Measurements from ENCODE around the gene PRG3. TPM values are rescaled to one million over a fixed set of nuclear protein-coding genes. Genes with fewer than 3 reads are reported as not detected.

Gene PRG3
- total RNA-seq = not detected in 2 replicates
- long read RNA-seq = 0 reads

- no peak within 1 kb of the TSS for H3K4me3 Mint-ChIP-seq
- no peak for DNase-seq (ENCODE audit: low read depth, low spot score)
- TF ChIP-seq CTCF (conservative IDR thresholded peaks at IDR 0.05) = no peak
- H3K27me3 Mint-ChIP-seq (ENCODE audit: low read depth) = peaks cover 64% of the 10 kb centered on the region
- no peaks in the 10 kb centered on the region for H3K4me1 Mint-ChIP-seq
- H3K36me3 Mint-ChIP-seq (ENCODE audit: low read depth) = no peaks in the 10 kb centered on the region
- no peak within 1 kb of the TSS for H3K27ac Mint-ChIP-seq (ENCODE audit: unreplicated experiment)
- H3K9me3 Mint-ChIP-seq = no peaks in the 10 kb centered on the region
Measured at GRCh38 chr11:57380975-57381374, at the start of gene PRG3. Gene PRG3, minus strand, starts transcription at chr11:57381150. Its CDS starts 442 bp downstream, at chr11:57380708.

- no peaks in the 10 kb centered on the region for H3K36me3 Mint-ChIP-seq (ENCODE audit: low read depth)
- no peak for DNase-seq (ENCODE audit: low read depth, low spot score)
- H3K4me3 Mint-ChIP-seq = no peak overlapping the region
- no peak for TF ChIP-seq CTCF (conservative IDR thresholded peaks at IDR 0.05)
- no peak overlapping the region for H3K27ac Mint-ChIP-seq (ENCODE audit: unreplicated experiment)
- H3K4me1 Mint-ChIP-seq = peaks cover 44% of the 10 kb centered on the region
- H3K9me3 Mint-ChIP-seq = no peaks in the 10 kb centered on the region
- peaks cover 17% of the 10 kb centered on the region for H3K27me3 Mint-ChIP-seq (ENCODE audit: low read depth)
Measured at GRCh38 chr11:57429946-57430345, 49.0 kb upstream of the PRG3 start.

GRCh38 chr11:57428643-57429042 lies 47.7 kb upstream of the PRG3 start:
- Mint-ChIP-seq H3K36me3 (ENCODE audit: low read depth) (peaks cover 2% of the 10 kb centered on the region), H3K4me3 (no peak overlapping the region), H3K9me3 (no peaks in the 10 kb centered on the region), H3K27me3 (ENCODE audit: low read depth) (peaks cover 16% of the 10 kb centered on the region), H3K27ac (ENCODE audit: unreplicated experiment) (no peak overlapping the region), H3K4me1 (peaks cover 55% of the 10 kb centered on the region)
- TF ChIP-seq CTCF (conservative IDR thresholded peaks at IDR 0.05) = no peak
- DNase-seq (ENCODE audit: low read depth, low spot score) = no peak

GRCh38 chr11:57427727-57428082 lies 46.8 kb upstream of the PRG3 start:
- H3K4me1 Mint-ChIP-seq = peaks cover 51% of the 10 kb centered on the region
- no peak for TF ChIP-seq CTCF (conservative IDR thresholded peaks at IDR 0.05)
- H3K9me3 Mint-ChIP-seq = no peaks in the 10 kb centered on the region
- H3K27me3 Mint-ChIP-seq (ENCODE audit: low read depth) = peaks cover 16% of the 10 kb centered on the region
- H3K27ac Mint-ChIP-seq (ENCODE audit: unreplicated experiment) = no peak overlapping the region
- H3K36me3 Mint-ChIP-seq (ENCODE audit: low read depth) = peaks cover 3% of the 10 kb centered on the region
- no peak for DNase-seq (ENCODE audit: low read depth, low spot score)
- H3K4me3 Mint-ChIP-seq = peak overlapping the region; percentile 87

GRCh38 chr11:57426929-57427726 lies 46.2 kb upstream of the PRG3 start, which contains the start of gene SLC43A3:
Gene SLC43A3, minus strand, starts transcription at chr11:57427121. Its CDS starts 949 bp downstream, at chr11:57426172.
- H3K4me1 Mint-ChIP-seq = peaks cover 45% of the 10 kb centered on the region
- H3K4me3 Mint-ChIP-seq = peak within 1 kb of the TSS; percentile 87
- H3K36me3 Mint-ChIP-seq (ENCODE audit: low read depth) = peaks cover 3% of the 10 kb centered on the region
- TF ChIP-seq CTCF (conservative IDR thresholded peaks at IDR 0.05) = peak; percentile 12
- peaks cover 16% of the 10 kb centered on the region for H3K27me3 Mint-ChIP-seq (ENCODE audit: low read depth)
- H3K27ac Mint-ChIP-seq (ENCODE audit: unreplicated experiment) = peak within 1 kb of the TSS; percentile 47
- no peaks in the 10 kb centered on the region for H3K9me3 Mint-ChIP-seq
- peak; percentile 57 for DNase-seq (ENCODE audit: low read depth, low spot score)

Measured in neural crest cell (in vitro differentiated cells).